Ramos (cell line): ENCODE results near the gene RBM44.

Experiments used
- in situ Hi-C: fragments of 300-500 bp; cut with MboI; formaldehyde crosslinking; loops from one replicate; pipeline ENCODE4 v1.14.3; 2022; ENCODE audit warnings: low sequenced_read_pairs; ENCODE audit not compliant: unreplicated experiment

The RBM44 gene

GRCh38 chr2:237868631-237869342 lies 70.2 kb downstream of the RBM44 start:
- in situ Hi-C loops, result no loop called here

DNA sequence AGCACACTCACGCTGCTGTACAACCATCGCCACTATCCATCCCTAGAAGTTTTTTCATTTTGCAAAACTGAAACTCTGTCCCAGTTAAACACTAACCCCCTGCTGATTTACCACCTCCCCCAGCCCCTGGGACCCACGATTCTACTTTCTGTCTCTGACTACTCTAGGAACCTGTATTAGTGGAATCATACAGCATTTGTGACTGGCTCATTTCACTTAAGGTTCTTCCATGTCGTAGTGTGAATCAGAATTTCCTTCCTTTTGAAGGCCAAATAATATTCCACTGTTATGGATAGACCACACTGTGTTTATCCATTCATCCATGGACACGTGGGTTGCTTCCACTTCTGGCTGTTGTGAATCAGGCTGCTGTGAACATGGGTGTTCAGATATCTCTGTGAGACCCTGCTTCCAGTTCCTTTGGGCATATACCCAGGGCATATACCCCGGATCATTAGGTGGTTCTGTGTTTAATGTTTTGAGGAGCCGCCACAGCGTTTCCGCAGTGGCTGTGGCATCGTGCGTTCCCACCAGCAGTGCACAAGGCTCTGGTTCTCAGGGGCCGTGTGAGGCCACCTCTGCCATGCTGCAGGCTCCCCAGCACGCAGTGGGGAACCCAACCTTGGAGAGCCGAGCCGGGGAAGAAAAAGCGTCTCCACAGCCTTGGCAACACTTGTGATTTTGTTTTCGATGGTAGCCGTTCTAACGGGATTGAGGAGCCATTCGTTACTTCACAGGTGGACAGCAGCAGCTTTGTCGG lies 70.9 kb downstream of the RBM44 start:
- in situ Hi-C loops, result no loop called here

GRCh38 chr2:237870126-237870525 lies 71.5 kb downstream of the RBM44 start:
- in situ Hi-C loops, result no loop called here

DNA sequence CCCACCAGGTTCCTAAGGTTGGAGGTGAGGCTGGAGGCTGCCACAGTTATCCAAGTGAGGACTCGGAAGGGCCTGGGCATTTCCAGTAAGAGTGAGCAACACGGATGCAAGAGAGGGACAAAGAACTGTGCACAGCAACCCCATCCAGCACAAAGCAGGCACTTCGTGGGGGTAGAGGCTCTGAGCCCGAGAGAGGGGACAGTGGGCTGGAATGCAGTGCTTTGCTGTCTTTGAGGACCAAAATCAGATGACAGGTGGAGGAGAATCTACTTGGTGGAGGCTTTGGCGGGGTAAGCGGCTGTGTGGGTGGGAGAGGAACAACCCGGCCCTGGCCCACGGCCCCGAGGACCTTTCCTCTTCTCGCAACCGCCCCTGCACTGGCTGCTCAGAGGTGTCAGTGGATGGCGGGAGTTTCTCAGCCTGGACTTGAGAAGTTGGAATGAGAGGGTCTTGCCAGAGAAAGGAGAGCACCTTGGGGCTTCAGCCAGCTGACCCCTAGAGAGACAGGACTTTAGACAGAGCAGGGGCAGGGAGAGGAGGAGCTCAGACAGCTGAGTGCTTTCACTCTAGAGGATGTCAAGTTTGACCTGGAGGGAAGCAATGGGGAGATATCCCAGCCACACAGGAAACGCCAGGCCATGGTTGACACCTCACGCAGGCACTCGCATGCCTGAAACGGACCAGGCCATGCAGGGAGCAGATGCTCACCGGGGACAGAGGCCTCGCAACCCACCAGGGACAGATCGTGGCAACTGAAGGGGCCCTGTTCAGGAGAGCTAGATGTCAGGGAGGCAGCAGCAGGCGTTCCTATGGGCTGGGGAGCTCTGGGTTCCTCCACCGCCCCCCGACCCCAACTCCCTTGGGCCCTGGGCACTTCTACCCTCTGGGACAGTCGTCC lies 72.4 kb downstream of the RBM44 start:
- in situ Hi-C loops, result no loop called here

GRCh38 chr2:237872178-237872887 lies 73.8 kb downstream of the RBM44 start:
- in situ Hi-C loops, result no loop called here

GRCh38 chr2:237873421-237873831 lies 74.8 kb downstream of the RBM44 start:
- in situ Hi-C loops, result no loop called here

DNA sequence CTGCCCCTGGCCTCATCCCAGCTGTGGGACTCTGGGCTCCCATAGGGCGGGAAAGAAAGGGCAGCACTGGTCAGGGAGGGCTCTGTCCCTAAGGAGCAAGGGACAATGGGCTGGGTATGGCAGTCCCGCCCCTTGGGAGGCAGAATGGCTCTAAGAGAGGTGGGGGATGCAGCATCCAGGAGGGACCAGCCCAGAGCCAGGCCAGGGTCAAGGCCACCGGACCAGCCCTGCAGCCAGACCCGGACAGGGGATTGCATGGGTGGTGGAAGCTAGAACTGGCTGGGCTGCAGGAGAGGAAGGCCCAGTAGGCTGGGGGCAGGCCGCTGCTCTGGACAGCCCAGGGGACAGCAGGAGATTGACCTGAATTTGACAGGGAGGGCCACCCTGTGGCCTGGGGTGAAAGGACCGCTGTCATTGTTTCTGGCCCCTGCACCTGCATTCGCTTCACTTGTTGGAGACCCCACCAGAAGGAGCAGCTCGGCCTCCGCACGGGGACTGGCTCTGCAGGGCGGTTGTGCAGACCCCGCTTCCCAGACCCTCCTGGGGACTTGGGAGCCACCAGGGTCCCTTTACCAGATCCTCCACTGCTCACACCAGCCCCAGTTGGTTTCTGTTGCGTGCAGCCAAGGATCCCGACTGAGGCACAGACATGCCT lies 75.4 kb downstream of the RBM44 start:
- in situ Hi-C loops, result no loop called here

GRCh38 chr2:237874585-237875161 lies 76.1 kb downstream of the RBM44 start:
- in situ Hi-C loops, result no loop called here

DNA sequence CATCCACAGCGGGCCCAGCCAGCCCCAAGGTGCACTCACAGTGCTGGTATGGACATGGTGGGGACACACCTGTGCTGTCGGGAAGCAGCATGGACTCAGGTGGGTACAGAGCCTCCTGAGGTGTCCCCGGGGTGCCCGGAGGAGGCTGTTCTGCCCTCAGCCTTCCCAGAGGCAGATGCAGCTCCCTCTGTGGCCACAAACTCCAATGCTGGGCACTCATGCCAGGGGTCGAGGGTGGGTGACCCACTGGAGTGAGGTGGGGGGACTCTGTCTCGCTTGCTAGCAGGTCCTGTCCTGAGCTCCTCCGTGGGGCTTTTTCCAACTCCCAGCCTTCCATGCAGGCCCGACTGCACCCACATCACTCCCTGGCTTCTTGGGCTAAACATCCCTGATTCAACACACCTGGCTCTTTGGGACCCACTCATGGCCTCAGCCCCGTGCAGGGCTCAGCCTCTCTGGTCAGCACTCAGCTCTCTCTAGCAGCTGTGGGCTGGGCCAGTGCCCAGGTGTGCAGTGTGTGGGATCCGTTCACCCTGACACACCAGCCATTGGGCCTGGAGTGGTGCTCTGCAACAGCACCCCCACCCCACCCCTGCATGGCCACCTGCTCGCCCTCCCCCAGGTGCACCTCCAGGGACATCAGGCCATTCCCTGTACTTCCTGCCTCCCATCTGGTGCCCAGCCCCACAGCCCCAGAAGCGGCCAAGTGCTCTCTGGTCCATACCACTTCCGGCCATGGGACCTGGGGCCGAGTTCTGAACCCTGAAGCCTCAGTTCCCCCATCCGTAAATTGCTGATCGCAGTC lies 76.9 kb downstream of the RBM44 start:
- in situ Hi-C loops, result no loop called here

GRCh38 chr2:237876061-237876526 lies 77.5 kb downstream of the RBM44 start:
- in situ Hi-C loops, result no loop called here

DNA sequence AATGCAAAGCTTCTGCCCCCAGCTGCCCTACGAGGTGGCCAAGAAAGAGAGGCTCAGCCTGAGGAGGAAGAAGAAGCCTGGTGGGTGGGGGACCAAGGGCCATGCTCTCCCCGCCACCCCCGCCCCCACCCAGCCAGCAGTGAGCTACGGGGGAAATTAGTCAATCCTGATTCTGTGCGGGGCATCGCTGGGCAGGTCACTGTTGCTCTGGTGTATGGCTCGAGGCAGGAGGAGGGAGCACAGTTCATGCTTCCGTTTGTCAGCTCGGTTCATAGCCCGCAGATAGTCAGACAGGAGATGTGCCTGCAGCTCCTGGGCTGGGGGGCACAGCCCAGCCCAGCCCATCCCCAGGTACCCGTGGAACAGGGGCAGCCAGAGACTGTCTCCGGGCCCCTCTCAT lies 78.0 kb downstream of the RBM44 start:
- in situ Hi-C loops, result no loop called here

- in situ Hi-C loops, result no loop called here
Observed at GRCh38 chr2:237876951-237877491, 78.4 kb downstream of the RBM44 start.

- in situ Hi-C loops, result no loop called here
Observed at GRCh38 chr2:237877576-237878307, 79.2 kb downstream of the RBM44 start.

DNA sequence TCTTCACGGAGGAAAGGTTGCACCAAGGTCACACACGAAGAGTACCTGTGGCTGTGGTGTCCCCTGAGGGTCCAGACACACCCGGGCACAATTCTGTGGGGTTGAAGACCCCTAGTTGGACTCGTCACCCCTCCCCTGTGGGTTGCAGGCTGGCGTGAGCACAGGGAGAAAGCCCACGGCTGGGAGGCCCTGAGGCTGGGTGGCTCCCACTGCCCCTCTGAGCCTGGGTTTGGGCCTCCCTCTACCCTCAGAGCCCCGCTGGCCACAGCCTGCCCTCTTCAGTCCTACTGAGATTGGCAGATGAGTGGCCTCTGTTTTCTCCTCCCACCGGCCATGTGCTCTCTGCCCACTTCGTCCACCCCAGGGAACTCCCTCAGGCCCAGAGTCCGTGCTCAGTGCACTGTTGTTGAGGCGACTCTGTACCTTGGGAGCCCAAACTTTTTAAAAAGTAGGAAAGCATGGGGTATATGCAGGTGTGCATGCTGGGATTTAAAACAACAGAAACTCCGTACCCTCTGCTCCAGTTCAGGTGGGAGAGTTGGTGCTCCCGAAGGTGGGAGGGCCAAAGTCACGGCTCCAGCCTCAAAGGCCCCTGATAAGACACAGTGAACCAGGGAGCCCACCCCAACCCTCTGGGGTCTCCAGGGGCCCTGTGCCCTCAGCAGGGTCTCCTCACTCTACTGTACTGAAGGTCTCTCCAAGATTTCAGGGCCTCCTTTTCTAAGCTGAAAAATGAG lies 79.9 kb downstream of the RBM44 start:
- in situ Hi-C loops, result no loop called here

- in situ Hi-C loops, result no loop called here
Observed at GRCh38 chr2:237879058-237879430, 80.5 kb downstream of the RBM44 start.

GRCh38 chr2:237879991-237880560 lies 81.5 kb downstream of the RBM44 start:
- in situ Hi-C loops, result no loop called here
